ENCODE results near the gene SNX21.
A peak's percentile ranks its signal among the peaks of the same experiment; 100 is the strongest.

The SNX21 gene

GRCh38 chr20:45861221-45862075, 27.8 kb downstream of the SNX21 start:
- no peak overlapping the region for H3K56ac ChIP-seq (ENCODE audit: low read length)
- H3K23ac ChIP-seq (ENCODE audit: low read length), result no peak overlapping the region
- no peak overlapping the region for H2BK5ac ChIP-seq (ENCODE audit: low read length)
- H3K4me3 ChIP-seq (ENCODE audit: low read length), result no peak overlapping the region
- no peak for DNase-seq
- no peak overlapping the region for H2BK15ac ChIP-seq (replicated peaks; ENCODE audit: low read depth)
- H3K27ac ChIP-seq (ENCODE audit: low read depth, low read length), result no peak overlapping the region
- no peak overlapping the region for H2AK5ac ChIP-seq (ENCODE audit: low read length)
- no peak overlapping the region for H3K4me2 ChIP-seq (ENCODE audit: low read length)
- peaks cover 3% of the 10 kb centered on the region for H3K79me1 ChIP-seq (ENCODE audit: low read length)
- H3K4me1 ChIP-seq (ENCODE audit: control insufficient read depth, low read depth, low read length), result no peaks in the 10 kb centered on the region
- H3K9ac ChIP-seq (ENCODE audit: low read length), result no peak overlapping the region
- H3K36me3 ChIP-seq (ENCODE audit: control insufficient read depth, insufficient read depth, low read length), result no peaks in the 10 kb centered on the region
- H3K4ac ChIP-seq (ENCODE audit: low read depth, low read length), result no peak overlapping the region
- no peak overlapping the region for H2BK120ac ChIP-seq (ENCODE audit: low read depth, low read length)
- no peak overlapping the region for H4K8ac ChIP-seq (ENCODE audit: low read depth, low read length)
- peaks cover 2% of the 10 kb centered on the region for H3K79me2 ChIP-seq (ENCODE audit: control insufficient read depth, insufficient read depth, low read length)
- H4K5ac ChIP-seq (ENCODE audit: low read length), result no peak overlapping the region
- no CpG with 5 or more reads among the region's 7 CpGs for WGBS (ENCODE audit: extremely low coverage, insufficient coverage, low lambda C conversion rate)
- no peaks in the 10 kb centered on the region for H3K27me3 ChIP-seq (ENCODE audit: insufficient read depth, low read length, poor library complexity)
- no peak overlapping the region for H3K18ac ChIP-seq (ENCODE audit: low read length)

GRCh38 chr20:45863543-45864470, 30.2 kb downstream of the SNX21 start:
- Histone ChIP-seq H3K4me3 (ENCODE audit: low read length) (no peak overlapping the region), H3K4me2 (ENCODE audit: low read length) (no peak overlapping the region), H3K4me1 (ENCODE audit: control insufficient read depth, low read depth, low read length) (no peaks in the 10 kb centered on the region), H3K56ac (ENCODE audit: low read length) (no peak overlapping the region), H3K79me1 (ENCODE audit: low read length) (no peaks in the 10 kb centered on the region), H3K23ac (ENCODE audit: low read length) (no peak overlapping the region), H3K9ac (ENCODE audit: low read length) (no peak overlapping the region), H3K27me3 (ENCODE audit: insufficient read depth, low read length, poor library complexity) (no peaks in the 10 kb centered on the region), H2BK120ac (ENCODE audit: low read depth, low read length) (no peak overlapping the region), H3K36me3 (ENCODE audit: control insufficient read depth, insufficient read depth, low read length) (no peaks in the 10 kb centered on the region), H3K27ac (ENCODE audit: low read depth, low read length) (no peak overlapping the region), H3K79me2 (ENCODE audit: control insufficient read depth, insufficient read depth, low read length) (no peaks in the 10 kb centered on the region), H2AK5ac (ENCODE audit: low read length) (no peak overlapping the region), H3K4ac (ENCODE audit: low read depth, low read length) (no peak overlapping the region), H4K8ac (ENCODE audit: low read depth, low read length) (no peak overlapping the region), H2BK15ac (replicated peaks; ENCODE audit: low read depth) (no peak overlapping the region), H4K5ac (ENCODE audit: low read length) (no peak overlapping the region), H2BK5ac (ENCODE audit: low read length) (no peak overlapping the region), H3K18ac (ENCODE audit: low read length) (no peak overlapping the region)
- no peak for DNase-seq
- WGBS (ENCODE audit: extremely low coverage, insufficient coverage, low lambda C conversion rate), result no CpG with 5 or more reads among the region's 7 CpGs

GRCh38 chr20:45866454-45866853, 32.9 kb downstream of the SNX21 start:
- H3K9ac ChIP-seq (ENCODE audit: low read length), result no peak overlapping the region

GRCh38 chr20:45867136-45867818, 33.7 kb downstream of the SNX21 start:
- Histone ChIP-seq H3K56ac (ENCODE audit: low read length) (no peak overlapping the region), H2BK5ac (ENCODE audit: low read length) (no peak overlapping the region), H3K4me3 (ENCODE audit: low read length) (no peak overlapping the region), H4K8ac (ENCODE audit: low read depth, low read length) (no peak overlapping the region), H3K9ac (ENCODE audit: low read length) (no peak overlapping the region), H3K27ac (ENCODE audit: low read depth, low read length) (no peak overlapping the region), H3K79me2 (ENCODE audit: control insufficient read depth, insufficient read depth, low read length) (no peaks in the 10 kb centered on the region), H3K4ac (ENCODE audit: low read depth, low read length) (no peak overlapping the region), H4K5ac (ENCODE audit: low read length) (no peak overlapping the region), H2AK5ac (ENCODE audit: low read length) (no peak overlapping the region), H3K23ac (ENCODE audit: low read length) (no peak overlapping the region), H3K4me2 (ENCODE audit: low read length) (no peak overlapping the region), H3K4me1 (ENCODE audit: control insufficient read depth, low read depth, low read length) (no peaks in the 10 kb centered on the region), H3K27me3 (ENCODE audit: insufficient read depth, low read length, poor library complexity) (no peaks in the 10 kb centered on the region), H3K18ac (ENCODE audit: low read length) (no peak overlapping the region), H2BK120ac (ENCODE audit: low read depth, low read length) (no peak overlapping the region), H2BK15ac (replicated peaks; ENCODE audit: low read depth) (no peak overlapping the region), H3K79me1 (ENCODE audit: low read length) (no peaks in the 10 kb centered on the region), H3K36me3 (ENCODE audit: control insufficient read depth, insufficient read depth, low read length) (no peaks in the 10 kb centered on the region)
- DNase-seq, result no peak
- WGBS (ENCODE audit: extremely low coverage, insufficient coverage, low lambda C conversion rate), result no CpG with 5 or more reads among the region's 6 CpGs

More at GRCh38 chr20:45866454-45866853, 32.9 kb downstream of the SNX21 start:
- no peak overlapping the region for H2BK15ac ChIP-seq (replicated peaks; ENCODE audit: low read depth)
- no peak overlapping the region for H2BK5ac ChIP-seq (ENCODE audit: low read length)
- DNase-seq, result no peak
- H3K4me3 ChIP-seq (ENCODE audit: low read length), result no peak overlapping the region
- no peak overlapping the region for H2AK5ac ChIP-seq (ENCODE audit: low read length)
- no peak overlapping the region for H2BK120ac ChIP-seq (ENCODE audit: low read depth, low read length)
- no peak overlapping the region for H3K56ac ChIP-seq (ENCODE audit: low read length)
- H3K23ac ChIP-seq (ENCODE audit: low read length), result no peak overlapping the region
- no peak overlapping the region for H3K27ac ChIP-seq (ENCODE audit: low read depth, low read length)
- no peak overlapping the region for H4K8ac ChIP-seq (ENCODE audit: low read depth, low read length)
- no peaks in the 10 kb centered on the region for H3K27me3 ChIP-seq (ENCODE audit: insufficient read depth, low read length, poor library complexity)
- H3K18ac ChIP-seq (ENCODE audit: low read length), result no peak overlapping the region
- no CpG with 5 or more reads among the region's 5 CpGs for WGBS (ENCODE audit: extremely low coverage, insufficient coverage, low lambda C conversion rate)
- no peaks in the 10 kb centered on the region for H3K4me1 ChIP-seq (ENCODE audit: control insufficient read depth, low read depth, low read length)
- no peaks in the 10 kb centered on the region for H3K79me1 ChIP-seq (ENCODE audit: low read length)
- H3K4me2 ChIP-seq (ENCODE audit: low read length), result no peak overlapping the region
- no peak overlapping the region for H3K4ac ChIP-seq (ENCODE audit: low read depth, low read length)
- no peaks in the 10 kb centered on the region for H3K36me3 ChIP-seq (ENCODE audit: control insufficient read depth, insufficient read depth, low read length)
- H3K79me2 ChIP-seq (ENCODE audit: control insufficient read depth, insufficient read depth, low read length), result no peaks in the 10 kb centered on the region
- no peak overlapping the region for H4K5ac ChIP-seq (ENCODE audit: low read length)

GRCh38 chr20:45867819-45868176, 34.2 kb downstream of the SNX21 start:
- H3K18ac ChIP-seq (ENCODE audit: low read length), result no peak overlapping the region
- H3K27me3 ChIP-seq (ENCODE audit: insufficient read depth, low read length, poor library complexity), result no peaks in the 10 kb centered on the region
- no peak overlapping the region for H2BK120ac ChIP-seq (ENCODE audit: low read depth, low read length)
- no peaks in the 10 kb centered on the region for H3K36me3 ChIP-seq (ENCODE audit: control insufficient read depth, insufficient read depth, low read length)
- H3K4me3 ChIP-seq (ENCODE audit: low read length), result no peak overlapping the region
- no peak overlapping the region for H3K23ac ChIP-seq (ENCODE audit: low read length)
- no peak overlapping the region for H4K5ac ChIP-seq (ENCODE audit: low read length)
- H3K4ac ChIP-seq (ENCODE audit: low read depth, low read length), result no peak overlapping the region
- no peaks in the 10 kb centered on the region for H3K4me1 ChIP-seq (ENCODE audit: control insufficient read depth, low read depth, low read length)
- no peak overlapping the region for H3K4me2 ChIP-seq (ENCODE audit: low read length)
- H3K9ac ChIP-seq (ENCODE audit: low read length), result no peak overlapping the region
- H3K27ac ChIP-seq (ENCODE audit: low read depth, low read length), result no peak overlapping the region
- H3K56ac ChIP-seq (ENCODE audit: low read length), result no peak overlapping the region
- no peak overlapping the region for H2BK15ac ChIP-seq (replicated peaks; ENCODE audit: low read depth)
- DNase-seq, result peak; percentile 32
- no peaks in the 10 kb centered on the region for H3K79me2 ChIP-seq (ENCODE audit: control insufficient read depth, insufficient read depth, low read length)
- H2BK5ac ChIP-seq (ENCODE audit: low read length), result no peak overlapping the region
- H2AK5ac ChIP-seq (ENCODE audit: low read length), result no peak overlapping the region
- no peaks in the 10 kb centered on the region for H3K79me1 ChIP-seq (ENCODE audit: low read length)
- H4K8ac ChIP-seq (ENCODE audit: low read depth, low read length), result no peak overlapping the region

All from mesendoderm (in vitro differentiated cells).